Fibroblast of lung (primary cell): ENCODE data around the gene CHEK1. TPM values are rescaled to one million over a fixed set of nuclear protein-coding genes. Genes with fewer than 3 reads are reported as not detected.
A peak's percentile ranks its signal among the peaks of the same experiment; 100 is the strongest.

ENCODE experiments used
- DNase-seq, 2 donors: peaks; one replicate each; pipeline versions ENCODE4 v3.0.0 to v3.0.0-alpha.2; 2010; ENCODE audit warnings: low read depth in 2 of 2
- H2AFZ ChIP-seq: 2 replicates; pipeline ENCODE4 v1.5.1; 2012; ENCODE audit warnings: low read length, control low read depth, inconsistent platforms
- H3K27ac ChIP-seq: 2 replicates; pipeline ENCODE4 v1.5.1; 2011; ENCODE audit warnings: low read length, control low read depth; ENCODE audit not compliant: insufficient read depth
- H3K27me3 ChIP-seq: 2 replicates; pipeline ENCODE4 v1.5.1; 2011; ENCODE audit warnings: mild to moderate bottlenecking, low read length; ENCODE audit not compliant: control insufficient read depth, insufficient read depth
- H3K36me3 ChIP-seq: 2 replicates; pipeline ENCODE4 v1.5.1; 2011; ENCODE audit warnings: low read length; ENCODE audit not compliant: control insufficient read depth, insufficient read depth
- H3K4me1 ChIP-seq: 2 replicates; pipeline ENCODE4 v1.5.1; 2011; ENCODE audit warnings: low read length; ENCODE audit not compliant: control insufficient read depth, insufficient read depth; ENCODE audit errors: extremely low read depth
- H3K4me2 ChIP-seq: 2 replicates; pipeline ENCODE4 v1.5.1; 2011; ENCODE audit warnings: low read length, control low read depth; ENCODE audit not compliant: insufficient read depth; ENCODE audit errors: extremely low read depth
- H3K4me3 ChIP-seq, 4 experiments: fragments of 200-600 bp in 1 of 4; sonication (generic) in 1 of 4; replicated peaks in 1 of 4; 2 replicates each; pipeline ENCODE4 v1.5.1; 2011 to 2016; ENCODE audit warnings: low read length in 4 of 4, low read depth in 3 of 4, mild to moderate bottlenecking in 3 of 4, control low read depth in 2 of 4, inconsistent platforms in 1 of 4, mixed read lengths in 1 of 4; ENCODE audit not compliant: insufficient read depth in 1 of 4; ENCODE audit errors: control extremely low read depth in 1 of 4
- H3K79me2 ChIP-seq: 2 replicates; pipeline ENCODE4 v1.5.1; 2012; ENCODE audit warnings: mild to moderate bottlenecking, low read length, inconsistent platforms; ENCODE audit not compliant: control insufficient read depth, insufficient read depth
- H3K9ac ChIP-seq: 2 replicates; pipeline ENCODE4 v1.5.1; 2011; ENCODE audit warnings: mild to moderate bottlenecking, low read length, control low read depth; ENCODE audit not compliant: insufficient read depth
- H3K9me3 ChIP-seq: 2 replicates; pipeline ENCODE4 v1.5.1; 2012; ENCODE audit warnings: low read depth, low read length; ENCODE audit not compliant: control insufficient read depth, insufficient read depth
- H4K20me1 ChIP-seq: 2 replicates; pipeline ENCODE4 v1.5.1; 2011; ENCODE audit warnings: low read length; ENCODE audit not compliant: control insufficient read depth, insufficient read depth; ENCODE audit errors: extremely low read depth
- EZH2 ChIP-seq: IDR thresholded peaks from 2 replicates; pipeline ENCODE4 v1.5.1; 2012; ENCODE audit warnings: low read length, control low read depth, mild to moderate bottlenecking; ENCODE audit errors: missing control alignments
- polyA plus RNA-seq, 2 donors: library from polyadenylated mRNA; depleted of rRNA in 1 of 2; stranded (reverse) in 1 of 2; unstranded in 1 of 2; fragments of >200 nt; gene quantifications; 2 replicates each; pipeline ENCODE4 v1.2.1, GENCODE V29; 2011 to 2012; ENCODE audit warnings: missing spikeins in 1 of 2
- total RNA-seq: library from RNA; depleted of rRNA; stranded (reverse); fragments of >200 nt; gene quantifications from 2 replicates; pipeline ENCODE4 v1.2.1, GENCODE V29; 2014
- TF ChIP-seq, protein P1 (sequence below), 2 donors: IDR thresholded peaks in 1 of 2; conservative IDR thresholded peaks in 1 of 2; 1 replicate in 1 of 2; 2 replicates in 1 of 2; pipeline ENCODE4 v1.5.1; 2011 to 2012; ENCODE audit warnings: low read length in 2 of 2, control low read depth in 1 of 2, inconsistent platforms in 1 of 2, low read depth in 1 of 2, mild to moderate bottlenecking in 1 of 2

Gene CHEK1
- total and polyA plus RNA-seq, 2 donors (not counting 1 experiment from before 2014, with no cell fraction given): 28.3 to 39.5 TPM

DNA sequence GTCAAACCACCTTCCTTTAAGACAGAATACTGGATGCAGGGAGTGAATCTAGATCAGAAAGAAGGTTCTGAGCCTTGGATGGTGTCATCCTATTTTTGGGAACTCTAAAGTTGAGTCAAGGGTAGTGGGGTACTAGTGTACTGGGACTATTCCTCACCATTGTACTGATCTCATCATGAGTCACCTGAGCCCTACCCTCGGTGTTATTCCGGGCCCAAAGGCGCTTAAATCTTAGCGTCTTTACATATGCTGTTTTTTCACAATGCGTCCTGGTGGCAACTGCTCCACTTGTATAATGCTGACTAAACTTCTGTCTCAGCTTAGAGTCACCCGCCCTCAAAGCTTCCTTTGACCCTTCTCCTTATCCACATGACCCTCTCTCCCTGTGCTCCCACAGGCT lies 95.8 kb downstream of the CHEK1 start:
- H3K9ac ChIP-seq: no peak overlapping the region
- H3K27me3 ChIP-seq: no peaks in the 10 kb centered on the region
- DNase-seq: peak in 1 of 2 donors; percentile 16
- H3K4me2 ChIP-seq: no peak overlapping the region
- H3K4me1 ChIP-seq: no peaks in the 10 kb centered on the region
- H3K4me3 ChIP-seq: no peak overlapping the region
- no peak overlapping the region for H3K27ac ChIP-seq
- H3K79me2 ChIP-seq: no peaks in the 10 kb centered on the region
- no peak for TF ChIP-seq EZH2
- TF ChIP-seq, protein P1, sequence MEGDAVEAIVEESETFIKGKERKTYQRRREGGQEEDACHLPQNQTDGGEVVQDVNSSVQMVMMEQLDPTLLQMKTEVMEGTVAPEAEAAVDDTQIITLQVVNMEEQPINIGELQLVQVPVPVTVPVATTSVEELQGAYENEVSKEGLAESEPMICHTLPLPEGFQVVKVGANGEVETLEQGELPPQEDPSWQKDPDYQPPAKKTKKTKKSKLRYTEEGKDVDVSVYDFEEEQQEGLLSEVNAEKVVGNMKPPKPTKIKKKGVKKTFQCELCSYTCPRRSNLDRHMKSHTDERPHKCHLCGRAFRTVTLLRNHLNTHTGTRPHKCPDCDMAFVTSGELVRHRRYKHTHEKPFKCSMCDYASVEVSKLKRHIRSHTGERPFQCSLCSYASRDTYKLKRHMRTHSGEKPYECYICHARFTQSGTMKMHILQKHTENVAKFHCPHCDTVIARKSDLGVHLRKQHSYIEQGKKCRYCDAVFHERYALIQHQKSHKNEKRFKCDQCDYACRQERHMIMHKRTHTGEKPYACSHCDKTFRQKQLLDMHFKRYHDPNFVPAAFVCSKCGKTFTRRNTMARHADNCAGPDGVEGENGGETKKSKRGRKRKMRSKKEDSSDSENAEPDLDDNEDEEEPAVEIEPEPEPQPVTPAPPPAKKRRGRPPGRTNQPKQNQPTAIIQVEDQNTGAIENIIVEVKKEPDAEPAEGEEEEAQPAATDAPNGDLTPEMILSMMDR (conservative IDR thresholded peaks at IDR 0.05 in 1 of 2, IDR thresholded peaks at IDR 0.05 in 1 of 2; ENCODE audit: low read depth in 1 of 2, low read length in 2 of 2): no peak
- no peak overlapping the region for H2AFZ ChIP-seq
- no peaks in the 10 kb centered on the region for H3K9me3 ChIP-seq
- H3K36me3 ChIP-seq: no peaks in the 10 kb centered on the region
- no peaks in the 10 kb centered on the region for H4K20me1 ChIP-seq

DNA sequence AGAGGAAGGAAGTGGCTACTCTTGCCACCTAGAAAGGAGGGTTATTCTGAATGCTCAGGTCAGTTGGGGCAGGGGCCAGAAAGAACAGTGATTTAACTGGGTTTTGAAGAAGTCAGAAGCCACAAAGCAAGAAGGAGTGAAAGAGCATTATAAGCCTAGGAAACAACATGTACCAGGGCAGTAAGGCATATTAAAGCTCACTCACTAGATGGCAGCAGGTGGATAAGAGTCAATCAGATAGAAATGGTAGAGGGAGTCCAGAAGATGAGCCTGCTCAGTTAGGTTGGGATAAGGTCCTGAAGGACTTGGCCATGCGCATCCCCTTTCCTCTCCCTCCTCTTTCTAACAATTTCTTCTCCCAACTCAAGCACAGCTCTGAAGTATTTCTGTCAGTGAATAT lies 99.2 kb downstream of the CHEK1 start:
- H3K4me1 ChIP-seq: no peaks in the 10 kb centered on the region
- no peaks in the 10 kb centered on the region for H3K36me3 ChIP-seq
- no peak overlapping the region for H3K27ac ChIP-seq
- H4K20me1 ChIP-seq: no peaks in the 10 kb centered on the region
- no peak overlapping the region for H2AFZ ChIP-seq
- peak; percentile 1 to 30 for DNase-seq
- no peaks in the 10 kb centered on the region for H3K27me3 ChIP-seq
- TF ChIP-seq, protein P1 (conservative IDR thresholded peaks at IDR 0.05 in 1 of 2, IDR thresholded peaks at IDR 0.05 in 1 of 2; ENCODE audit: low read depth in 1 of 2, low read length in 2 of 2): peak in 1 of 2 donors; percentile 21
- TF ChIP-seq EZH2: no peak
- no peak overlapping the region for H3K4me2 ChIP-seq
- no peaks in the 10 kb centered on the region for H3K9me3 ChIP-seq
- no peaks in the 10 kb centered on the region for H3K79me2 ChIP-seq
- no peak overlapping the region for H3K4me3 ChIP-seq
- no peak overlapping the region for H3K9ac ChIP-seq

Other genes with a start within 250 kb of the CHEK1 start
- 118 and 126 TPM in 2 replicates for gene FEZ1, start 128.9 kb upstream of the CHEK1 start, total RNA-seq
- gene FEZ1, start 128.9 kb upstream of the CHEK1 start, polyA plus RNA-seq: 83.3 and 108 TPM in 2 replicates
- 94.6 and 107 TPM in 2 replicates for gene EI24, start 55.7 kb upstream of the CHEK1 start, total RNA-seq
- gene EI24, start 55.7 kb upstream of the CHEK1 start, polyA plus RNA-seq: 180 and 185 TPM in 2 replicates
- 188 and 257 TPM in 2 replicates for gene STT3A, start 32.3 kb upstream of the CHEK1 start, total RNA-seq
- gene STT3A, start 32.3 kb upstream of the CHEK1 start, polyA plus RNA-seq: 342 and 375 TPM in 2 replicates
- gene ACRV1, start 55.7 kb downstream of the CHEK1 start, total RNA-seq: 0.26 TPM in 1 of 2 replicates, not detected in the other
- gene ACRV1, start 55.7 kb downstream of the CHEK1 start, polyA plus RNA-seq: not detected in 2 replicates
- not detected in 2 replicates for gene PATE1, start 121.1 kb downstream of the CHEK1 start, total RNA-seq
- not detected in 2 replicates for gene PATE1, start 121.1 kb downstream of the CHEK1 start, polyA plus RNA-seq
- gene PATE2, start 153.7 kb downstream of the CHEK1 start, total RNA-seq: 0.17 TPM in 1 of 2 replicates, not detected in the other
- 0.05 TPM in 1 of 2 replicates, not detected in the other for gene PATE2, start 153.7 kb downstream of the CHEK1 start, polyA plus RNA-seq
- gene PATE3, start 163.0 kb downstream of the CHEK1 start, total RNA-seq: not detected in 2 replicates
- gene PATE3, start 163.0 kb downstream of the CHEK1 start, polyA plus RNA-seq: not detected in 2 replicates
- not detected in 2 replicates for gene PATE4, start 208.2 kb downstream of the CHEK1 start, total RNA-seq
- gene PATE4, start 208.2 kb downstream of the CHEK1 start, polyA plus RNA-seq: not detected in 2 replicates